ENCODE data around the gene PLEKHG4B. TPM values are rescaled to one million over a fixed set of nuclear protein-coding genes. Genes with fewer than 3 reads are reported as not detected.
"Not testable (repeated sequence)": the region's sequence is repeated elsewhere in the genome, so short reads cannot be mapped to it uniquely, and the experiment has no call there.

PLEKHG4B gene
- total RNA-seq, 5 donors from 2014 or later (not counting 1 experiment from before 2014, with no cell fraction given): 0.06 to 0.09 TPM; not detected in 3

DNA sequence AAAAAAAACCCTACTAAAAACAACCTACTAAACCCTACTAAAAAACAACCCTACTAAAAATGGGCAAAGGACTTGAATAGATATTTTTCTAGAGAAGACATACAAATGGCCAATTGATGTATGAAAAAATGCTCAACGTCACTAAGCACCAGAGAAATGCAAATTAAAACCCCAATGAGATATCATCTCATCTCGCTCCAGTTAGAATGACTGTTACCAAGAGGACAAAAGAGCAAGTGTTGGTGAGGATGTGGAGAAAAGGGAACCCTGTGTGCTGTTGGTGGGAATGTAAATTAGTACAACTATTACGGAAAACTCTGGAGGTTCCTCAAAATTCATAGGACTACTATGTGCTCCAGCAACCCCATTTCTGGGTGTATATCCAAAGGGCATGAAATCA, 136.9 kb downstream of the PLEKHG4B start:
- WGBS (ENCODE audit: insufficient coverage): no CpG with 5 or more reads among the region's 3 CpGs
- H3K4me1 Mint-ChIP-seq: peaks cover 0 to 13% (median 0%) of the 10 kb centered on the region in 3 donors
- ChIA-PET CTCF (no interaction called here), POLR2A (no interaction called here)
- H3K27me3 ChIP-seq (replicated peaks in 1 of 2; ENCODE audit: control insufficient read depth in 2 of 2, extremely low read depth in 1 of 2, insufficient read depth in 2 of 2, low read length in 1 of 2): no peaks in the 10 kb centered on the region
- DNase-seq: no peak
- peaks cover 19 to 88% of the 10 kb centered on the region in 2 donors for H3K36me3 ChIP-seq (ENCODE audit: control insufficient read depth in 2 of 2, extremely low read depth in 1 of 2, insufficient read depth in 1 of 2, low read length in 1 of 2)
- H3K4me1 ChIP-seq (ENCODE audit: control insufficient read depth in 1 of 2, extremely low read depth in 1 of 2, insufficient read depth in 2 of 2, low read length in 2 of 2): no peaks in the 10 kb centered on the region
- no peaks in the 10 kb centered on the region for H3K27me3 Mint-ChIP-seq
- H3K4me3 Mint-ChIP-seq: no peak overlapping the region
- H3K9me3 ChIP-seq: no peaks in the 10 kb centered on the region
- no peak overlapping the region for H3K27ac ChIP-seq (ENCODE audit: low read length)
- H3K4me3 ChIP-seq (ENCODE audit: control insufficient read depth in 1 of 2, extremely low read depth in 1 of 2, low read length in 1 of 2): no peak overlapping the region
- H3K9me3 Mint-ChIP-seq: no peaks in the 10 kb centered on the region
- peaks cover 59% of the 10 kb centered on the region for H3K36me3 Mint-ChIP-seq
- no peak overlapping the region for H3K27ac Mint-ChIP-seq
- ATAC-seq (replicated peaks in 1 of 4): no peak

DNA sequence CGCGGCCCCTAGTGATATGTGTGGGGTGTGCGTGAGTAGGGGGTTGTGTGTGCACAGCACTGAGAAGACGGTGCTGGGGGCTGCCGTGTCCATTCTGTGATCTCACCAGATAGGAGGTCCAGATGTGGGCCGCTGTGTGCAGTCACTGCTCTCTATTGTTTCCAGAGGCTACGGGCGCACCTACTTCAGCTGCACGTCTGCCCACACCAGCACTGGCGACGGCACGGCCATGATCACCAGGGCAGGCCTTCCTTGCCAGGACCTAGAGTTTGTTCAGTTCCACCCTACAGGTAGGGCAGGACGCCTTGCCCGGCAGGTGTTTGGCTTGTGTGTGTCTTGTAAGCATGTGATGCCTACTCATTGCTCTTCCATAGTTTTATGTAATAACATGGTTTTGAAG, 138.7 kb downstream of the PLEKHG4B start:
- Histone ChIP-seq H3K27ac (ENCODE audit: low read length) (no peak overlapping the region), H3K4me1 (ENCODE audit: control insufficient read depth in 1 of 2, extremely low read depth in 1 of 2, insufficient read depth in 2 of 2, low read length in 2 of 2) (no peaks in the 10 kb centered on the region), H3K9me3 (no peaks in the 10 kb centered on the region), H3K36me3 (ENCODE audit: control insufficient read depth in 2 of 2, extremely low read depth in 1 of 2, insufficient read depth in 1 of 2, low read length in 1 of 2) (peaks cover 12 to 85% of the 10 kb centered on the region in 2 donors), H3K4me3 (ENCODE audit: control insufficient read depth in 1 of 2, extremely low read depth in 1 of 2, low read length in 1 of 2) (no peak overlapping the region), H3K27me3 (replicated peaks in 1 of 2; ENCODE audit: control insufficient read depth in 2 of 2, extremely low read depth in 1 of 2, insufficient read depth in 2 of 2, low read length in 1 of 2) (no peaks in the 10 kb centered on the region)
- 97% methylated on average over 11 of the region's 14 CpGs for WGBS (ENCODE audit: insufficient coverage)
- POLR2A ChIA-PET: no interaction called here
- no peak overlapping the region for H3K27ac Mint-ChIP-seq
- no peak overlapping the region for H3K4me3 Mint-ChIP-seq
- CTCF ChIA-PET: no interaction called here
- no peaks in the 10 kb centered on the region for H3K9me3 Mint-ChIP-seq
- no peak for DNase-seq
- H3K36me3 Mint-ChIP-seq: peaks cover 60% of the 10 kb centered on the region
- peaks cover 0 to 2% (median 0%) of the 10 kb centered on the region in 3 donors for H3K4me1 Mint-ChIP-seq
- no peak for ATAC-seq (replicated peaks in 1 of 4)
- no peaks in the 10 kb centered on the region for H3K27me3 Mint-ChIP-seq

DNA sequence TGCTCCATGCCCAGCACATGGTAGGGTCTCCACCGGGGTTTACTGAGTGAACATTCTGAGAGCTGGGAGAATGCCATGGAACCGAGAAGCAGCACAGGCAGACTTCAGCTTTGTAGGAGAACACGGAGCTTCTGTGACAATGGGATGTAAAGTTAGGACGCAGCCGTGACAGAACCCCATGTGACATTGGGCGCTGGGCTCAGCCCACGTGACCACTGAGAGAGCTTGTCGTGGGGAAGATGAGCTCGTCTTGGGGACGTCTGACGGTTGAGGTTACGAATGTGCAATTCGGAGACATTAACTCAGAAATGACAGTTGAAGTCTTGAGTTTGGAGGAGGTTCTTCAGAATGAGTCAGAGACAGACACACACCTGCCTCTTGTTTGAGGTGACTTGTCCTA, 139.7 kb downstream of the PLEKHG4B start:
- no peaks in the 10 kb centered on the region for H3K9me3 Mint-ChIP-seq
- Histone ChIP-seq H3K27ac (ENCODE audit: low read length) (no peak overlapping the region), H3K27me3 (replicated peaks in 1 of 2; ENCODE audit: control insufficient read depth in 2 of 2, extremely low read depth in 1 of 2, insufficient read depth in 2 of 2, low read length in 1 of 2) (no peaks in the 10 kb centered on the region), H3K9me3 (no peaks in the 10 kb centered on the region), H3K36me3 (ENCODE audit: control insufficient read depth in 2 of 2, extremely low read depth in 1 of 2, insufficient read depth in 1 of 2, low read length in 1 of 2) (peaks cover 5 to 76% of the 10 kb centered on the region in 2 donors), H3K4me1 (ENCODE audit: control insufficient read depth in 1 of 2, extremely low read depth in 1 of 2, insufficient read depth in 2 of 2, low read length in 2 of 2) (no peaks in the 10 kb centered on the region), H3K4me3 (ENCODE audit: control insufficient read depth in 1 of 2, extremely low read depth in 1 of 2, low read length in 1 of 2) (no peak overlapping the region)
- H3K4me3 Mint-ChIP-seq: no peak overlapping the region
- ChIA-PET POLR2A (no interaction called here), CTCF (no interaction called here)
- WGBS (ENCODE audit: insufficient coverage): 67% methylated on average over 10 of the region's 13 CpGs
- H3K36me3 Mint-ChIP-seq: peaks cover 59% of the 10 kb centered on the region
- no peaks in the 10 kb centered on the region for H3K4me1 Mint-ChIP-seq
- ATAC-seq (replicated peaks in 1 of 4): no peak
- H3K27me3 Mint-ChIP-seq: no peaks in the 10 kb centered on the region
- H3K27ac Mint-ChIP-seq: no peak overlapping the region
- no peak for DNase-seq

DNA sequence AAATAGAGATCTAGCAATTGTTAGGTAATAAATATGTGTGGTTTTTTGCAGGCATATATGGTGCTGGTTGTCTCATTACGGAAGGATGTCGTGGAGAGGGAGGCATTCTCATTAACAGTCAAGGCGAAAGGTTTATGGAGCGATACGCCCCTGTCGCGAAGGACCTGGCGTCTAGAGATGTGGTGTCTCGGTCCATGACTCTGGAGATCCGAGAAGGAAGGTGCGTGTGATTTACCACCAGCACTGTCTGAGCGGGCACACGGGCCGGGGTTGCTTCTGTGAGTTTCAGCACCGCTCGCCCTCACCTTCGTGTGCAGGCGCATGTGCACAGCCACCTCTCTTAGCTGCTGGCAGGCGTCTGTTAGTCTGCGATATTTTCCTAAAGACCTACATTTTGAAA, 141.5 kb downstream of the PLEKHG4B start:
- H3K27me3 Mint-ChIP-seq; H3K4me1 ChIP-seq (ENCODE audit: control insufficient read depth in 1 of 2, extremely low read depth in 1 of 2, insufficient read depth in 2 of 2, low read length in 2 of 2); H3K9me3 Mint-ChIP-seq; H3K9me3 ChIP-seq; H3K27ac ChIP-seq (ENCODE audit: low read length); CTCF ChIA-PET; H3K27ac Mint-ChIP-seq; H3K4me3 Mint-ChIP-seq; H3K4me3 ChIP-seq (ENCODE audit: control insufficient read depth in 1 of 2, extremely low read depth in 1 of 2, low read length in 1 of 2); H3K27me3 ChIP-seq (replicated peaks in 1 of 2; ENCODE audit: control insufficient read depth in 2 of 2, extremely low read depth in 1 of 2, insufficient read depth in 2 of 2, low read length in 1 of 2); H3K4me1 Mint-ChIP-seq; DNase-seq; ATAC-seq (replicated peaks in 1 of 4): not testable (repeated sequence)
- POLR2A ChIA-PET: interaction anchor here in 1 of 2 donors (0.5 kb wide), 1 partner anchor 28 kb away, joined by 3 read pairs; no protein-coding TSS in a partner anchor
- peaks cover 7 to 67% of the 10 kb centered on the region in 2 donors for H3K36me3 ChIP-seq (ENCODE audit: control insufficient read depth in 2 of 2, extremely low read depth in 1 of 2, insufficient read depth in 1 of 2, low read length in 1 of 2)
- 95% methylated on average over 9 of the region's 20 CpGs for WGBS (ENCODE audit: insufficient coverage)
- H3K36me3 Mint-ChIP-seq: peaks cover 53% of the 10 kb centered on the region

DNA sequence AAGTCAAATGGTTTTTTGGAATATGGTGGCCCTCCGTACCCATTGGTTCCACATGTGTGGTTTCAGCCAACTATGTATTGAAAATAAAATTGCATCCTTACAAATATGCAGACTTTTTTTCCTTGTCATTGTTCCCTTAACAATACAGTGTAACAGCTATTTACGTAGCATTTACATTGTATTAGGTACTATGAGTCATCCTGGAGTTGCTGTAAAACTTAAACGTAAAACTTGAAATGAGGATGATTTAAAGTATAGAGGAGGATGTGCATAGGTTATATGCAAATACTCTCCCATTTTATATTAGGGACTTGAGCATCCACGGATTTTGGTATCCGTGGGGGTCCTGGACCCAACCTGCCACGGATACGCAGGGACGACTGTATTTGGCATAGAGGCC, 142.5 kb downstream of the PLEKHG4B start:
- H3K27me3 ChIP-seq (replicated peaks in 1 of 2; ENCODE audit: control insufficient read depth in 2 of 2, extremely low read depth in 1 of 2, insufficient read depth in 2 of 2, low read length in 1 of 2): no peaks in the 10 kb centered on the region
- ChIA-PET POLR2A (no interaction called here), CTCF (no interaction called here)
- DNase-seq (no peak), ATAC-seq (replicated peaks in 1 of 4) (no peak)
- Mint-ChIP-seq H3K4me3 (no peak overlapping the region), H3K4me1 (no peaks in the 10 kb centered on the region), H3K36me3 (peaks cover 45% of the 10 kb centered on the region), H3K9me3 (no peaks in the 10 kb centered on the region), H3K27me3 (no peaks in the 10 kb centered on the region), H3K27ac (no peak overlapping the region)
- WGBS (ENCODE audit: insufficient coverage): 100% methylated on average over 4 of the region's 8 CpGs
- no peak overlapping the region for H3K27ac ChIP-seq (ENCODE audit: low read length)
- no peak overlapping the region for H3K4me3 ChIP-seq (ENCODE audit: control insufficient read depth in 1 of 2, extremely low read depth in 1 of 2, low read length in 1 of 2)
- peaks cover 10 to 64% of the 10 kb centered on the region in 2 donors for H3K36me3 ChIP-seq (ENCODE audit: control insufficient read depth in 2 of 2, extremely low read depth in 1 of 2, insufficient read depth in 1 of 2, low read length in 1 of 2)
- H3K4me1 ChIP-seq (ENCODE audit: control insufficient read depth in 1 of 2, extremely low read depth in 1 of 2, insufficient read depth in 2 of 2, low read length in 2 of 2): no peaks in the 10 kb centered on the region
- no peaks in the 10 kb centered on the region for H3K9me3 ChIP-seq

DNA sequence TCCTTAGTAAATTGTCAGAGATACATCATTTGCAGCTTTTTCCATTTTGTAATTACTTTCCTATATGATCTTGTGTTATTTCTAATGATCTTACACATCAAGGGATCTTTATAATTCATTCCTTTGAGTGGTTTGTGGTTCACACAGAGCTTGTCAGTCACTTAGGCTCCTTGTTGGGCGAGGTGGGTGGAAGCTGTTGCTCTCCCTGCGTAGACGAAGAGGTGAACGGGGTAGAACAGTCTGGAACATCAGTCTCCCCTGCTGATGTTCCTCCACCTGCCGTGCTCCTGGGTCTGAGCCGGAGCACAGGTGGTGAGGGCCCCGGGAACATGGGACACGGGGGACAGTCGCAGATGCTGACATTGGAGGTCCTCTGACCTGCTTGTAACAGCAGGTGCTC, 143.6 kb downstream of the PLEKHG4B start:
- ATAC-seq (replicated peaks in 1 of 4); H3K9me3 ChIP-seq; H3K4me1 ChIP-seq (ENCODE audit: control insufficient read depth in 1 of 2, extremely low read depth in 1 of 2, insufficient read depth in 2 of 2, low read length in 2 of 2); H3K4me3 Mint-ChIP-seq; DNase-seq; H3K9me3 Mint-ChIP-seq; H3K27me3 ChIP-seq (replicated peaks in 1 of 2; ENCODE audit: control insufficient read depth in 2 of 2, extremely low read depth in 1 of 2, insufficient read depth in 2 of 2, low read length in 1 of 2); H3K27ac Mint-ChIP-seq; CTCF ChIA-PET; H3K27ac ChIP-seq (ENCODE audit: low read length); H3K4me3 ChIP-seq (ENCODE audit: control insufficient read depth in 1 of 2, extremely low read depth in 1 of 2, low read length in 1 of 2); H3K27me3 Mint-ChIP-seq; POLR2A ChIA-PET; H3K4me1 Mint-ChIP-seq: not testable (repeated sequence)
- H3K36me3 Mint-ChIP-seq: peaks cover 46% of the 10 kb centered on the region
- 100% methylated on average over 1 of the region's 9 CpGs for WGBS (ENCODE audit: insufficient coverage)
- peaks cover 10 to 61% of the 10 kb centered on the region in 2 donors for H3K36me3 ChIP-seq (ENCODE audit: control insufficient read depth in 2 of 2, extremely low read depth in 1 of 2, insufficient read depth in 1 of 2, low read length in 1 of 2)

DNA sequence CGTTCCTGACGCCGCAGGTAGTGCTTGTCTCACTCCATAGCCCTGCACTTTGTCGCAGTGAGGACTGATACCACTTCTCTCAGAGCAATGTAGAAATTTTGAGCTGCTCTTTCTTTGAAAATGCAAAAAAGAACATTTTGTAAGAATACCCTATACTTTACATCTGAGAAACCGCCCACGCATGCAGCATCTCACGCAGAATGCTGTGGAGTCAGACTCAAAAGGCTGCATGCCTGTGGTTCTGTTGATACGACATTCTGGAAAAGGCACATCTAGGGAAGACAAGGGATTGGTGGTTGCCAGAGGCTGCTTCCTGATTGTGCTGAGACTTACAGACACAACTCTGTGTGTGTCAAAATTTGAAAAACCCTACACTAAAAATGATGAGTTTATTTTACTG, 146.0 kb downstream of the PLEKHG4B start:
- peaks cover 49% of the 10 kb centered on the region for H3K36me3 Mint-ChIP-seq
- WGBS (ENCODE audit: insufficient coverage): 97% methylated on average over 4 of the region's 8 CpGs
- H3K4me3 ChIP-seq (ENCODE audit: control insufficient read depth in 1 of 2, extremely low read depth in 1 of 2, low read length in 1 of 2); H3K27me3 ChIP-seq (replicated peaks in 1 of 2; ENCODE audit: control insufficient read depth in 2 of 2, extremely low read depth in 1 of 2, insufficient read depth in 2 of 2, low read length in 1 of 2); CTCF ChIA-PET; H3K27ac ChIP-seq (ENCODE audit: low read length); H3K9me3 ChIP-seq; H3K27ac Mint-ChIP-seq; H3K4me3 Mint-ChIP-seq; H3K4me1 Mint-ChIP-seq; H3K27me3 Mint-ChIP-seq; H3K4me1 ChIP-seq (ENCODE audit: control insufficient read depth in 1 of 2, extremely low read depth in 1 of 2, insufficient read depth in 2 of 2, low read length in 2 of 2); POLR2A ChIA-PET; ATAC-seq (replicated peaks in 1 of 4); H3K9me3 Mint-ChIP-seq; DNase-seq: not testable (repeated sequence)
- peaks cover 7 to 63% of the 10 kb centered on the region in 2 donors for H3K36me3 ChIP-seq (ENCODE audit: control insufficient read depth in 2 of 2, extremely low read depth in 1 of 2, insufficient read depth in 1 of 2, low read length in 1 of 2)
